NCI-H526 treated with DMSO at 0.1 percent for 48 hours (cell line): ENCODE data around the gene TRMU.
"Not testable (repeated sequence)": the region's sequence is repeated elsewhere in the genome, so short reads cannot be mapped to it uniquely, and the experiment has no call there.

Experiments
- DNase-seq: peaks from one replicate; lab custom pipeline; 2025; lab: John Stamatoyannopoulos, UW

The TRMU gene

DNA sequence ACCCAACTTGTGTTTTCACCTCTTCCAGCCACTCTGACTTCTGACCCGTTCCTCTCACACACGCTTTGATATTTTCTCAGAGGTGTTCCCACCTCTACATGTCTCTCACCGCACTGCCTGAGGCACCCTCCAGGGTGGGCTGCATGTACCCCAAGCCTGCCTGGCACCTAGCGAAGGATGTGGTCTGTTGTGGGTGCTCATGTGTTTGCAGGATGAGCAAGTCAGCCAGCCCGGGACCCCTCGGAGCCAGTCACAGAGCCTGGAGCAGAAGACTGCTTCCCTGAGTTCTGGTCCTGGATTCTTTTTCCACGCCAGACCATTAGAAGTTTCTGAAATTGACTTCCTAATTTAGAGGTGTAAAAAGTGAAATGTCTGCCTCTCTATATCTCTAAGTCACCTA is 35.0 kb upstream of the TRMU start:
- no peak for DNase-seq

DNA sequence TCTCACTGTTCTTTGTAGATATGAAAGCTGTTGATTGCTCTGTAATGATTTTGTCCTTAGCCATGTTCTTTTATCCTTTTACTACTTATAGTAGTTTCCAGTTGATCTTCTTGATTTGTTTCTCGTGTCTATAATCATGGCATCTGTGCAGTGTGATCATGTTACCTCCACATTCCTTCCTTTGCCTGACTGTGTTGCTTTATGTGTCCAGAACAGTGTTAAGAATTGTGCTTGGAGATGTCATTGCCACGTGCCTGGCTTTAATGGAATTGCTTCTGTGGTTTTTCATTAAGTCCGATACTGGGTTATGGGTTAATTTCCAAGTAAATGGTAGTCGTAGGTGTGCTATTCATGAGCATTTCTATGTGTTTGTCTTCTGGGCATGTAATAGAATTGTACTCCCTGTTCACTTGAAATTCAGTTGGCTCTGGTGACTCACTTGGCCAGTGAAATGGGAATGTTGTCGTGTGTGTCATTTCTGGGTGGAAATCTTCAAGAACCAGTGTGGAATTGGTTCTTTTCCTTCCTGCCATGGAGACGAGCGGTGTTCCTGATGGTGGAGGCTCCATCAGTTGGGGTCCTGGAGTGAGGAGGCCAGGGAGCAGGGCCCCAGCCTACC is 32.1 kb upstream of the TRMU start:
- no peak for DNase-seq

DNA sequence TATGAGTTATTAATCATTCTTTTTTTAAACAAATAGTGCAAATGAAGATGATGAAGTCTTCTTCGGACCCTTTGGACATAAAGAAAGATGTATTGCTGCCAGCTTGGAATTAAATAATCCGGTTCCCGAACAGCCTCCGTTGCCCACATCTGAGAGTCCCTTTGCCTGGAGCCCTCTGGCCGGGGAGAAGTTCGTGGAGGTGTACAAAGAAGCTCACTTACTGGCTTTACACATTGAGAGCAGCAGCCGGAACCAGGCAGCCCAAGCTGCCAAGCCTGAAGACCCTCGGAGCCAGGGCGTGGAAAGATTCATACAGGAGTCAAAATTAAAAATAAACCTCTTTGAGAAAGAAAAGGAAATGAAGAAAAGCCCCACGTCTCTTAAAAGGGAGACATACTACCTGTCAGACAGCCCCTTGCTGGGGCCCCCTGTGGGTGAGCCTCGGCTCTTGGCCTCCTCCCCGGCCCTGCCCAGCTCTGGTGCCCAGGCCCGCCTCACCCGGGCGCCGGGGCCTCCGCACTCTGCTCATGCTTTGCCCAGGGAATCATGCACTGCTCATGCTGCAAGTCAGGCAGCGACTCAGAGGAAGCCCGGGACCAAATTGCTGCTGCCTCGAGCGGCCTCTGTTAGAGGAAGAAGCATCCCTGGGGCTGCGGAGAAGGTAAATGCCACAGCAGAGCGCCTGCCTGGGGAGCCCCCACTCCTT is 27.1 kb upstream of the TRMU start:
- DNase-seq: no peak

DNA sequence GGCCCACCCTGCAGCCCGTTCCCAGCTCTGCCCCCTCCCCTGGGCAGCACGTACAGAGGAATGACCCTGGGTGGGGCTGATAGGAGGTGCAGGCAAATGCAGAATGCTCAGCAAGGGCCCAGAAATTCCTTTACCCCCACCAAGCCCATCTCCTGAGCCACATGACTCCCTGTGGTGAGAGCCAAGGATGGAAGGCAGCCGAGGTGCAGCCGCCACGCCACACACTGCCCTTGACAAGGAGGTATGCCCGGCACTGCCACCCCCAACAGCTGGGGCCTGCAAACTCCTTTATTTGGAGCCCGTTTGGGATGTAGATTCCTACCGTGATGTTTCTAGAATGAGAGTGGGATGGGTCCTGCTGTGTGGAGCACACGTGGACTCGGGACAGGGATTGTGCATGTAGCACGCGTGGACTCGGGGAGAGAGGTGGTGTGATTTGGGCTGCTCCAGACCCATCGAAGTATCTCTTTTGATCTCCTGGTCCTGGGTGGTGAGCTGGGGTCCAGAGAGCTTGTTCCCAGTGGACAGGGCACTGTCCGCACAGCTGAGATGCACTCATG is 25.9 kb upstream of the TRMU start:
- no peak for DNase-seq

DNA sequence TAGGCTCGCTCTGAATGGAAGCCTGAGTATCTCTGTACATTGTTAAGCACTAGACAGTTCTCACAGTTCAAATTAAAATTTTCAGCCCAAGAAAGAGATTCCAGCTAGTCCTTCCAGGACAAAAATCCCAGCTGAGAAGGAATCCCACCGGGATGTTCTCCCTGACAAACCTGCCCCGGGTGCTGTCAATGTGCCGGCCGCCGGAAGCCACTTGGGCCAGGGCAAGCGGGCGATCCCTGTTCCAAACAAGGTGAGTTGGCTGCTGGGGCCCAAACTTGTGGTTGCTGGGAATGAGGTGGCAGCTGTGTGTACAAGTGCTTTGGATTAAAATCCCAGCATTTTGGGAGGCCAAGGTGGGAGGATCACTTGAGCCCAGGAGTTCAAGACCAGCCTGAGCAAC is 23.5 kb upstream of the TRMU start:
- no peak for DNase-seq

DNA sequence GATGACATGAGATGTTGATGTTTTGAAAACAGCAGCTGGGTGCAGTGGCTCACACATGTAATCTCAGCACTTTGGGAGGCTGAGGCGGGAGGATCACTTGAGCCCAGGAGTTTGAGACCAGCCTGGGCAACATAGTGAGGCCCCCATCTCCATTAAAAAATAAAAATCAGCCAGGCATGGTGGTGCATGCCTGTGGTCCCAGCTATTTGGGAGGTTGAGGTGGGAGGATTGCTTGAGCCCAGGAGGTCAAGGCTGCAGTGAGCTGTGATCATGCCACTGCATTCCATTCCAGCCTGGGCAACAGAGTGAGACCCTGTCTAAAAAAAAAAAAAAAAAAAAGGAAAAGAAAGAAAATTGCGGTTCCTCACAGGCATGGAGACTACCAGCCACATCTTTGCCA is 22.7 kb upstream of the TRMU start:
- DNase-seq: not testable (repeated sequence)

DNA sequence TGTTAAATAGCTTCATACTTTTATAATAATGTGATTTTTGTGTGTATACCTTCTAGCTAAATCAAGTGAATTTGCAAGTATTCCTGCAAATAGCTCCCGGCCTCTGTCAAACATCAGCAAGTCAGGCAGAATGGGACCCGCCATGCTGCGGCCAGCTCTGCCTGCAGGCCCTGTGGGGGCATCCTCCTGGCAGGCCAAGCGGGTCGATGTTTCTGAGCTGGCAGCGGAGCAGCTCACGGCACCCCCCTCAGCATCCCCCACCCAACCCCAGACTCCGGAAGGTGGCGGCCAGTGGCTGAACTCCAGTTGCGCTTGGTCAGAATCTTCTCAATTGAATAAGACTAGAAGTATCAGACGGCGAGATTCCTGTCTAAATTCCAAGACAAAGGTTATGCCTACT is 19.5 kb upstream of the TRMU start:
- no peak for DNase-seq

DNA sequence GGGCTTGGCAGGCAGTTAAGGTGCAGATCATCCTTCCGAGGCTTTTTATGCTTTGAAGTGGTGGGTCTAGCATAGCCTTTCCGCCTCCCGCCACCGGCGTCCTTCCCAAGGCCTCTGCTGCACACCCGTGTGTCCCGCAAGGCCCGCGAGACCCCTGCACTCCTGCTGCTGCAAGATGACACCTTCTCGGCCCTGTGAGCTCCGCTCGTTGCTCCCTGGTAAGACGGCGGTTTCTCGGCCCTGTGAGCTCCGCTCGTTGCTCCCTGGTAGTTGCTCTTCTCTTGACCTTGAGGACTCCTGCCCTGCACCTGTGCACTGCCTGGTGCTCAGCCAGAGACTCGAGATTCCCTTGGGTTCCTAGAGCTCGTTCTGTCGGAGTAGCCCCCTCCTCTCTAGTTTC is 17.9 kb upstream of the TRMU start:
- no peak for DNase-seq

DNA sequence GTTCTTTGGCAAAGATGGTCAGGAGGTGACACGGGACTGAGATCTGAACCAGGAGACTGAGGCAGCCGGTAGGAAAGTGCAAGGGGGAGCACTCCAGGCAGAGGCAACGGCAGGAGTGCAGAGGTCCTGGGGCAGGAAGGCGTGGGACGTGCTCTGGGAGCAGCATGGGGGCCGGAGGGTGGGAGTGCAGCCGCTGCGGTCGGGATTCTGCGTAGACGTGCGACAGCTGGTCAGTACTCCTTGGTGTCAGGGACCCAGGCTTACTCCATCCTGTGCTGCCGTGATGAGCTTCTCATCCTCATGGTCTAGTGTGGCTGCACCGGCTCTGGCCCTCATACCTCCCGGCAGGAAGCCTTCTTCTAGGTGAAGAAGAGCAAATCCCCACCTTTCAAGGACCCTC is 16.9 kb upstream of the TRMU start:
- no peak for DNase-seq

DNA sequence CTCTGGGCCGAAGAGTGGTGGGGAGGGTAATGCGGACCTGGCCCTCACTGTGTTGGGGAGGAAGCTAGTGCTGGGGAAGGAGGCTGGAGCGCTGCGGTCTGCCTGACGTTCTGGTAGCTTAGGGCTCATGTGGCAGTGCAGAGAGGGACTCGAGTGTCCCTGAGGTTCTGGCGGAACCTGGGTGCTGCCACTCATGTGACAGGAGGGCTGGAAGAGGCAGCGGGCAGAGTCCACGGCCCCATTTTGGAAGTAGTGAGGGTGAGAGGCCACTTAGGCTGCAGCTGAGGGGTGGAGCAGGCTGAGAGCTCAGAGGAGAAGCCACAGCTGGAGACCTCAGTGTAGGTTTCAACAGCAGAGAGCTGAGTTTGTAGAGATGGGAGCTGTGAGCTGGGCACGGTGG is 16.2 kb upstream of the TRMU start:
- DNase-seq: no peak

DNA sequence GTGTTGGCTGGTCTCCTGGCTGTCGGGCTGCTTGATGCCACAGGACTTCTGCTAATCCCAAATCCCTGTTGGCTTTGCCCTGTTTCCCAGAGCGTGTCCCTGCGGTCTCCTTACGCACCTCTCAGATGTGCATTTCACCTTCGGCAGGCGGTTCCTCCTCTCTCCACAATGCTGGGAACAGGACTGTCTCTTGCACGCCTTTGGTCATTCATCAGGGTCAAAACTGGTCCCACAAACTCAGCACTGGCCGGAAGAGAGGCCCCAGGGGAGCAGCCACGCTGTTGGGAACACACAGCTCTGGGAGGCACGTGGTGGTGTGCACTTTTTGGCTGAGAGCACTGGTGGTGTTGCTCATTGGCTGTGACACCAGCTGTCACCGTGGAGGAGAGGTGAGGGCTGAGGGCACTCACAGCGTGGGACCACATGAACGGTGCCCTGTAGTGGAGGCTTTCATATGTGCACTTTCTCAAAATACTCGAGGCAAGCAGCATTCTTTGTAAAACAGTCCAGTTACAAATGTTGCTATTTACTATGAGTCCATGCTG is 15.3 kb upstream of the TRMU start:
- DNase-seq: no peak

DNA sequence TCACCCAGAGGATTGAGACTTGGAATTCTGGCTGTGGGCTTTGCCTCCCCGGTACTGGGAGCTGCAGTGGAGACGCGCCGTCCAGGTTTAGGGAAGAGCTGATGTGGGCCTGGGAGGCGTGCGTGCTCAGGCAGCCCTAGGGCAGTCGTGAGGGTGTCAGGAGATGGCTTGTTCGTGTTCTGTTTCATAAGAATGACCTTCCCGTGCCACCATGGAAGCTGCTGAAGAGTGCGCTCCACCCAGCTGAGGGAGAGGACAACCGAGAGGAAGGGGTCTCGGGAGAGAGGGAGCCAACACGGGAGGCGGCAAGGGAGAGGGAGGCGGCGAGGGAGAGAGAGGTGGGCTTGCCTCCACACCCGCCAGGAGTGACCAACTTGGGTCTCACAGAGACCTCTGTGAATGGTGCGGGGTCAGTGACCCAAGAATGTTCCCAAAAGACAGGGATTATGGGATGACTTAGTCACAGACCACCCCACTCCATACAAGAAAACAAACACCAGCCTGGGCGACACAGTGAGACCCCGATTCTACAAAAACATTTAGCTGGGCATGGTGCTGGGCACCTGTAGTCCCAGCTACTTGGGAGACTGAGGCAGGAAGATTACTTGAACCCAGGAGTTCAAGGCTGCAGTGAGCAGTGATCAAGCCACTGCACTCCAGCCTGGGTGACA is 14.7 kb upstream of the TRMU start:
- DNase-seq: no peak

DNA sequence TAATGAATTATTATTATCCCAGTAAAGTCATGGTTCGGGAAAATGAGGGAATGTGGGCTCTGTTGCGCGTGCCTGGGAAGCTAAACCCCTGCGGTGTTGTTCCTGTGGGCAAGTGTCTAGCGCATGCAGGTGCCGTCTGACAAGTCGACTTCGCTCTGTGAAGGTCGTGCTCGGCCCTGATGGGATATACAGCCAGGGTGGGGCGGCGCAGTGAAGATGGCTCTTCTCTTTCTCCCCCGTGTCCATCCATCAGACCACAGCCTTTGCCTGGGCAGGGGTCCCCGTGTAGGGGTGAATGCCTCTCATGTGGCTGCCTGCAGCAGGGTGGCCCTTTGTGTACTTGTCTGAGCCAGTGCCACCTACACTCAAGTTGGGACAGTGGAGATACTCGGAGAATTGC is 12.8 kb upstream of the TRMU start:
- no peak for DNase-seq

DNA sequence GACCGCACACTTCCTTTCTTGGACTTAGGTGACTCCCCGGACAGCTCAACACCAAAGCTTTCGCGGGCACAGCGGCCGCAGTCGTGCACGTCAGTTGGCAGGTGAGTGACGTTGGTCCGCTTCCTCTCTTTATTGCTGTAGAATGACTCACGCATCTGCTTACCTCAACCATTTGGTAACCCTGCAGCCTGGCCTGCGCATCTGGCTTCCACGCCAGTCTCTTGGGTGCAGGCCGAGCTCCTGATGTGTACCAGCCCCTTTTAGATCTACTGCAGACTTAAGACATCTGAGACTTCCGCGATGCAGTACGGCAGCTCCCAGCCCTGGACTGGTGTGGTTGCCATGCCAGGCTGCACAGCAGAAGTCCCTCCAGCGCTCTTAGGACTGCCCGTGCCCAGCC is 12.4 kb upstream of the TRMU start:
- no peak for DNase-seq

DNA sequence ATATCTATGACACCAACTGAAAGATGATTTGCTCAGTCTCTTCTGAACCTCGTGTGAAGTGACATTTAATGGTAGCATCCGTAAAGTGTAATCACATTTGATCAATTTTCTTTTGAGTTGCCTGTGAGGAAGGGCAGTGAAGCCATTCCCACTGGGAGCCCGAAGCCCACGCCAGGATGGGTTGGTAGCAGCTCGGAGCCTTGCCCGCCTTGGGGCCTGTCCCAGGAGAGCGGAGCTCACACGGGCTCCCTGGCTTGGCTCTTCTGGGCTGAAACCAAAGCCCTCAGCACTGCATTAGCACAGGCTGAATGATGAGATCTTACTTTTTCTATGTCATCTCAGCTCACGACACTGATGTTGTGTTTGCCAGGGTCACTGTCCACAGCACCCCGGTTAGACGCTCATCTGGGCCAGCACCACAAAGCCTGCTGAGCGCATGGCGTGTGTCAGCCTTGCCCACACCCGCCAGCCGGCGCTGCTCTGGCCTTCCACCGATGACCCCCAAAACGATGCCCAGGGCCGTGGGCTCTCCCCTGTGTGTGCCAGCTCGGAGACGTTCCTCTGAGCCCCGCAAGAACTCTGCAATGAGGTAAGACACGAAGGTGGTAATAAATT is 9.3 kb upstream of the TRMU start:
- no peak for DNase-seq

DNA sequence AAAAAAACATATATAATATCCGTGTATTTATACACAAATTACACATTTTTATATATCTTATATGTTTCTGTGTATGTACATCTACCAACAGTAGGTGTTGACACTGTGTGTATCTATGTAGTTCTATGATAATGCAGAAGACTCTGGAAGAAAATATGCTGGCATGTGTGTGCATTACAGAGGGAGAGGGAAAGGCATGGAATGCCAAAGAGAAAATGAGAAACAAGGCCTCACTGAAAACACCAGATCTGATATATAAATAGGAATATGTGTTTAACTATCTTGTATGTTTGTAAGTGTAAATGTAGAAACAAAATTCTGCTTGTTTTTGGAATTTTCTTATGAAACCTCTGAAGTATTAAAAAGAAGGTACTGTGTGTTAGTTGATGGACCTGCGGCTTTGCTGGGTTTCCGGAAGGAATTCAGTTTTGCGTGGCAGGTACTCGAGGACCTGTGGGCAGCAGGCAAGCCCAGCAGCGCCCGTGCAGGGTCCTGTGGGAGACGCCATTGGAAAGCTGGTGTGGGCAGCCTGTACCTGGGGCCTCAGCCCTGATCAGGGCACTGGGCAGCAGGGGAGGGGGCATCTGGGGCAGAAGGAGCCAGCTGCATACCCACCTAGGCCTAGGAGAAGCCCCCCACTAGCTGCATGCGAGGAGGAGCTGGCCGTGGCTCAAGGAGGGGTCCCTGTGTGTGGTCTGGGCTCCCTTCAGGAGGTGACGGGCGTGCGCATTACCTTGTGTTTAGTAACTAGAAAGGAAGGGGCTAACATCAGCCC is 7.6 kb upstream of the TRMU start:
- no peak for DNase-seq

DNA sequence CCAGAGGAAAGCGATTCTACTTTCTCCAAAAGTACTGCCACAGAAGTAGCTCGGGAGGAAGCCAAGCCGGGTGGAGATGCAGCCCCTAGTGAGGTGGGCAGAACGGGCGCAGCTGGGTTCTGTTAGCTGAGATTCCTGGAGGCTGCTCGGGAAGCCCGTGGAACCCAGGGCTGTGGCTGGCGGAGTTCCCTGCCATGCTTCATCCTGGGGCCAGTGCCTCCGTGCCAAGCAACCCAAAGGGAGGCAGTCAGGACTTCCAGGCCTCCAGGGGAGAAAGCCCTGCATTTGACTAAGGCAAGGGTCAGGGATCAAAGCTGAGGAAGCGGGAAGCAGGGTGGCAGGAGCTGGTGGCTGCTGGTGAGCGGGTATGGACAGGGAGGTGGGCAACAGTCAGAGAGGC is 6.7 kb upstream of the TRMU start:
- DNase-seq: no peak

DNA sequence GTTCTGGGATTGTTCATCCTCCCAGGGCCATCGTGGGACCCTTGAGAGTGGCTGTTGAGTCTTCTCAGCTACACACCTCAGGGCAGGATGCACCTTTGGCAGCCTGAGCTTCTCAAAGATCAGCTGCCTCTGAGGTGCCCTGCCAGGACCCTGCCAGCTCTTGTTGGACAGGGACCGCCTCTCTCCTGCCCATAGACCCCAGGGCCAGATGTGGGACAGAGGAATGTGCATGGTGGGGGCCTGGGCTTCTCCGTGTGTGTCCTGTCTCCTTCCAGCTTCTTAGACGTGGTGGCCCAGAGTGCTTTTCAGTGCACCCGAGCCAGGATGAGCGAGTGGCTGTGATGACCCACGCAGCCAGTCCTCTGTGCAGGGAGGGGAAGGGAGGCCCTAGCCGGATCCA is 5.9 kb upstream of the TRMU start:
- DNase-seq: no peak

DNA sequence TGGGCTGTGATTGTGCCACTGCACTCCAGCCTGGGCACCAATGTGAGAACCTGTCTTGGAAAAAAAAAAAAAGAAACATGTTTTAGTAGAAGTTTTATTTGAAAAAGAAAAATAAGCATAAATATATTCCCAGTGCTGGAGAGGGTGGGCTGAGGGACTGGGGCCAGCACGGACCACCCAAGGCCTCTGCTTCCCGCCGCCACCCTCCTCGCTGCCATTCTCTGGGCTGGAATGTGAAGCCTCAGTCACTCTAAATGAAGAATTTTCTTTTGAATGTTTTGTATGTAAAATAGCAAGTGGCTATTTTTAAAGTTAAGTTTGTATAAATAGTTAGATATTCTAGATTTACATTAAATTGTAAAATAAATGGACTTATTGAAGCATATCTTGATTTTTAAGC is 5.1 kb upstream of the TRMU start:
- DNase-seq: no peak

DNA sequence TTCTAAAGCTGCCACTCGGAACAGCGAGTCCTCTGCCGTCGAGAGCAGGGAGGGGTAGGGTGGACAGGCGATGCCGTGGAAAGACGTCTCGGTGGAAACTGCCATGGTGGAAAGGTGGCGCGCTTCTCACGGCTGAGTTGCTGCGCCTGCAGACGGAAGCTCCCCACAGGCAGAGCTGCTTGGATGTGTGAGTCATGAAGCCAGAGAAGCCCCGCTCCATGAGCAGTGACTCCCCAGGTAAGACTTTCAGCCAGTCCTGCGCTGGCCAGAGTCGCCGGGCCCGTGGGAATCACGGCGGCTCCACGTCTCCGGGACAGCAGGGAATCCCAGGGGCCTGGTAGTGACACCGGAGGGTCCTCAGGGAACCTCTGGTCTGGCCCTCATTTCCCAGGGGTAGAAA is 4.0 kb upstream of the TRMU start:
- DNase-seq: no peak

DNA sequence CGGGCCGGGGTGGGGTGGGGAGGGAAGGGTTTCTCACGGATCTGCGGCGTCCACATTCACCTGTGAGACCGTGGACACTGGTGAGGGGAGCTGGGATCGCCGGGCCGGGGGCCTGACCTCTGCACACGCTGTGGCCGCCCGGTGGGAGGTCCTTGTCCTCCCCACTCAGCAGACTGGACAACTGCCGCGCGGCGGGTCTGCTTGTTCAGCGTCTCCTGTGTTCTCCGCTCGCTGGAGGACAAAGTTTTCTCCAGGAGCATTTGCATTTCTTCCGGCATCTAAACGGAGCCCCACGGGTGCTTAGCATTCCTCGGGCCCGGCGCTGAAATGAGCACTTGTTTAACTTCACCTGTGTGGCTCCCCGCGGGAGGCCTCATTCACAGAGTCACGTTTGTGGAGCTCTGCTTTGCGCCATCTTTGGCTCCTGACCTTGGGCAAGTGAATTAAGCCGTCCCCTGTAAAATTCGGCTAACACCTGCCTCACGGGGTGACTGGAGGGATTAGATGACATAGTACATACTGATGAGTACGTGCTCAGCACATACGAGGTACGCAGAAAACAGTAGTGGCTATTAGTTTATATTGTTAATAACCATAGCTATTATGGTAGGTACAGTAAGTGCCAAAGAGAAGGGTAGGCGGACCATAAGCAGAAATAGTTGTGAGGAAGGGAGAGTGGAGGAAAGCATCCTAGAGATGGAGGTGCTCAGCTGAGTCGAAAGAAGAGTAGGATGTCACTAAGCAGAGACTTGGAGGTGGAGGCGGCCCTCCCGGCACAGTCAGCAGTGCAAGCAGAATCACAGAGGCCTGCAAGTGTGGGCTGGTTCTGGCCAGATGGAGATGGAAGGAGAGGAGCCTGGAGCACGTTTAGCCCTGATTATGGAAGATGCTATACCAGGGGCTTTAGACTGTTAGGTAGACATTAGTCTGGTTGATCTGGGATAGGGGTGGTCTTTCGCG is 885 bp downstream of the TRMU start:
- no peak for DNase-seq
